HepG2 (cell line): Measurements from ENCODE around the gene RXRG. TPM values are rescaled to one million over a fixed set of nuclear protein-coding genes. Genes with fewer than 3 reads are reported as not detected.

Source experiments
- ATAC-seq: fragments of 200-7000 bp; cut with Tn5 transposase; 3 replicates; pipeline ENCODE4 v1.9.1; 2020; ENCODE audit warnings: mild to moderate bottlenecking, moderate library complexity
- BruUV-seq: library from RNA; stranded (reverse); fragments of 400-500 nt; replicated peaks from 2 replicates; lab custom pipeline; 2021; lab: Mats Ljungman, UMichigan
- CTCF ChIA-PET: fragments of 300-600 bp; formaldehyde crosslinking; extraction: SDS; loops from one replicate; lab custom pipeline; 2021; ENCODE audit warnings: low total read pairs, inconsistent platforms, low intra/inter-chr PET ratio; lab: Yijun Ruan, JAX
- POLR2A ChIA-PET: fragments of 350-600 bp; sonication (Branson Sonifier 250); formaldehyde crosslinking; loops from one replicate; lab custom pipeline; 2020; ENCODE audit warnings: antibody characterized with exemption, inconsistent platforms; lab: Yijun Ruan, JAX
- DNase-seq: peaks from one replicate; pipeline ENCODE4 v3.0.0-alpha.2; 2015; ENCODE audit warnings: low spot score
- FAIRE-seq: peaks from 3 replicates; lab custom pipeline; 2011; peaks lifted over from hg19 to GRCh38; lab: Jason Lieb, UNC
- H2AFZ ChIP-seq: one replicate; pipeline ENCODE4 v1.6.1; 2011; ENCODE audit warnings: low read length, inconsistent platforms
- H3K27ac ChIP-seq: fragments of 300-600 bp; 3 replicates; pipeline ENCODE4 v1.8.0; 2011; ENCODE audit warnings: mixed run types, mild to moderate bottlenecking, mixed read lengths, low read length, inconsistent platforms; ENCODE audit not compliant: insufficient read depth; ENCODE audit errors: extremely low read length
- H3K27me3 ChIP-seq, 2 experiments: fragments of 200-600 bp in 1 of 2; 2 replicates in 1 of 2; 3 replicates in 1 of 2; pipeline versions ENCODE4 v1.6.0 to v1.8.0; 2011; ENCODE audit warnings: low read length in 2 of 2, mild to moderate bottlenecking in 2 of 2, moderate library complexity in 2 of 2, inconsistent platforms in 1 of 2; ENCODE audit not compliant: insufficient read depth in 2 of 2, control insufficient read depth in 1 of 2
- H3K36me3 ChIP-seq, 2 experiments: fragments of 200-600 bp in 1 of 2; replicated peaks in 1 of 2; 2 replicates in 1 of 2; 3 replicates in 1 of 2; pipeline versions ENCODE4 v1.5.1 to v1.8.0; 2011; ENCODE audit warnings: low read length in 2 of 2, inconsistent platforms in 1 of 2; ENCODE audit not compliant: insufficient read depth in 2 of 2, control insufficient read depth in 1 of 2
- H3K4me1 ChIP-seq: 2 replicates; pipeline ENCODE4 v1.5.1; 2012; ENCODE audit warnings: low read length, inconsistent platforms; ENCODE audit not compliant: insufficient read depth
- H3K4me2 ChIP-seq: 2 replicates; pipeline ENCODE4 v1.6.0; 2011; ENCODE audit warnings: low read depth, low read length, inconsistent platforms
- H3K4me3 ChIP-seq, 3 experiments: fragments of 200-600 bp in 1 of 3; sonication (generic), shearing (Covaris generic) in 1 of 3; replicated peaks in 1 of 3; 2 replicates each; pipeline ENCODE4 v1.5.1; 2011 to 2016; ENCODE audit warnings: low read length in 3 of 3, inconsistent platforms in 2 of 3, low read depth in 2 of 3, mild to moderate bottlenecking in 2 of 3, control low read depth in 1 of 3, mixed read lengths in 1 of 3; ENCODE audit not compliant: insufficient read depth in 1 of 3
- H3K79me2 ChIP-seq: one replicate; pipeline ENCODE4 v1.6.1; 2011; ENCODE audit warnings: low read length, inconsistent platforms; ENCODE audit not compliant: insufficient read depth
- H3K9ac ChIP-seq: 2 replicates; pipeline ENCODE4 v1.6.0; 2011; ENCODE audit warnings: mild to moderate bottlenecking, low read depth, low read length, inconsistent platforms; ENCODE audit not compliant: insufficient read depth
- H3K9me3 ChIP-seq: 2 replicates; pipeline ENCODE4 v1.5.1; 2012; ENCODE audit warnings: mild to moderate bottlenecking, low read length
- H4K20me1 ChIP-seq: 2 replicates; pipeline ENCODE4 v1.6.0; 2011; ENCODE audit warnings: inconsistent platforms, mild to moderate bottlenecking, low read length, moderate library complexity; ENCODE audit not compliant: insufficient read depth
- CAMTA2 ChIP-seq: sonication (generic); formaldehyde crosslinking; IDR thresholded peaks from 2 replicates; pipeline ENCODE4 v1.4.0; 2020; ENCODE audit warnings: mild to moderate bottlenecking, missing genetic modification reagents, borderline replicate concordance
- TEAD3 ChIP-seq: optimal IDR thresholded peaks from 2 replicates; pipeline ENCODE3; 2016; ENCODE audit warnings: borderline replicate concordance
- ZBTB7A ChIP-seq: sonication (generic); formaldehyde crosslinking; IDR thresholded peaks from 2 replicates; pipeline ENCODE4 v1.8.0; 2022; ENCODE audit warnings: mild to moderate bottlenecking, missing genetic modification reagents
- ZNF18 ChIP-seq: sonication (generic); formaldehyde crosslinking; IDR thresholded peaks from 2 replicates; pipeline ENCODE4 v1.8.0; 2022; ENCODE audit warnings: mild to moderate bottlenecking, missing genetic modification reagents; ENCODE audit not compliant: insufficient replicate concordance
- ZNF33A ChIP-seq: sonication (generic); formaldehyde crosslinking; IDR thresholded peaks from 2 replicates; pipeline ENCODE4 v1.5.1; 2020; ENCODE audit warnings: missing genetic modification reagents, mild to moderate bottlenecking, moderate library complexity, borderline replicate concordance
- ZNF407 ChIP-seq: sonication (generic); formaldehyde crosslinking; IDR thresholded peaks from one replicate; pipeline ENCODE4 v1.5.1; 2020; ENCODE audit warnings: mild to moderate bottlenecking, missing genetic modification reagents; ENCODE audit errors: not compliant biosample characterization
- ZNF562 ChIP-seq: sonication (generic); formaldehyde crosslinking; IDR thresholded peaks from 2 replicates; pipeline ENCODE4 v1.8.0; 2022; ENCODE audit warnings: missing genetic modification reagents, borderline replicate concordance
- ZNF775 ChIP-seq: sonication (generic); formaldehyde crosslinking; IDR thresholded peaks from 2 replicates; pipeline ENCODE4 v1.4.0; 2020; ENCODE audit warnings: missing genetic modification reagents, mild to moderate bottlenecking, moderate library complexity, borderline replicate concordance
- ZNF83 ChIP-seq: sonication (generic); formaldehyde crosslinking; IDR thresholded peaks from 2 replicates; pipeline ENCODE4 v1.4.0; 2020; ENCODE audit warnings: missing genetic modification reagents, mild to moderate bottlenecking, borderline replicate concordance
- WGBS: methylation state at CpG from one replicate; pipeline ENCODE4 v1.1.6; 2017; ENCODE audit warnings: low lambda C conversion rate; 5-methylcytosine and 5-hydroxymethylcytosine counted together
- in situ Hi-C: cut with HindIII; loops from 2 replicates; pipeline ENCODE4 v1.10.0; 2017; ENCODE audit warnings: low pct_unique_long_range_greater_than_20kb; ENCODE audit not compliant: extremely low pct_ligation_motif_present
- intact Hi-C: fragments of 100-400 bp; cut with micrococcal nuclease; formaldehyde crosslinking; loops from one replicate; pipeline ENCODE4 v1.10.0; 2022; ENCODE audit not compliant: unreplicated experiment
- polyA plus RNA-seq, 8 experiments: library from polyadenylated mRNA; depleted of rRNA in 3 of 8; stranded (reverse) in 7 of 8; unstranded in 1 of 8; fragments of >200 nt; fragmentation: Illumina TruSeq in 4 of 8; extraction: Trizol in 4 of 8; gene quantifications; 2 replicates each; pipeline versions ENCODE4 v1.2.1 to v1.2.3, GENCODE V29; 2011 to 2016; ENCODE audit warnings: low read depth in 4 of 8, missing spikeins in 1 of 8, mixed read lengths in 1 of 8; ENCODE audit not compliant: insufficient read depth in 1 of 8
- total RNA-seq, 5 experiments: library from RNA; depleted of rRNA; stranded (reverse); fragments of >200 nt; fragmentation: Illumina TruSeq; extraction: Trizol; gene quantifications; 2 replicates each; pipeline ENCODE4 v1.2.3, GENCODE V29; 2016; ENCODE audit warnings: low read depth in 1 of 5

Gene RXRG
- total and polyA plus RNA-seq, 2 of the 13 experiments (the other 11 are each of a cell fraction or from before 2014, with no cell fraction given) = not detected

- Histone ChIP-seq H3K4me1 (peaks cover 10% of the 10 kb centered on the region; the same call in 1 of the 2 replicates), H3K79me2 (no peaks in the 10 kb centered on the region), H4K20me1 (no peaks in the 10 kb centered on the region), H3K9ac (no peak overlapping the region), H2AFZ (no peak overlapping the region), H3K36me3 (no peaks in the 10 kb centered on the region), H3K9me3 (no peaks in the 10 kb centered on the region), H3K4me2 (peak overlapping the region; percentile 38), H3K4me3 (no peak overlapping the region), H3K27ac (no peak overlapping the region), H3K27me3 (no peaks in the 10 kb centered on the region)
- ChIA-PET POLR2A (no interaction called here), CTCF (interaction anchor here (2.0 kb wide), 1 partner anchor 188 kb away, joined by 32 read pairs; no protein-coding TSS in a partner anchor)
- ATAC-seq = peak; percentile 91
- peak; percentile 58 for DNase-seq
- in situ Hi-C loops (loop anchor here (5.0 to 25.0 kb wide), 2 partner anchors 188 to 508 kb away; no protein-coding TSS in a partner anchor), intact Hi-C loops (loop anchor here (1.0 kb wide), 2 partner anchors 11 to 189 kb away; no protein-coding TSS in a partner anchor)
- FAIRE-seq = peak; percentile 83
- BruUV-seq = no TSS peak
- WGBS = 50% methylated on average over 2 of the region's 3 CpGs
- no peak for TF ChIP-seq ZNF407 (CRISPR knock-in tag)
- peak; percentile 61 for TF ChIP-seq TEAD3 (CRISPR knock-in tag)
- no peak for TF ChIP-seq ZNF775 (CRISPR knock-in tag)
- no peak for TF ChIP-seq ZNF18 (CRISPR knock-in tag)
- no peak for TF ChIP-seq ZNF562
- no peak for TF ChIP-seq ZBTB7A (CRISPR knock-in tag)
- TF ChIP-seq CAMTA2 (CRISPR knock-in tag) = no peak
- TF ChIP-seq ZNF33A = no peak
- TF ChIP-seq ZNF83 (CRISPR knock-in tag) = no peak
Observed at GRCh38 chr1:165403835-165404482, 41.0 kb downstream of the RXRG start.
